Lower leg skin (tissue), 3 donors: Measurements from ENCODE around the gene EEFSEC.

ENCODE experiments used
- POLR2A ChIP-seq, 2 donors: fragments of 450-650 bp; IDR thresholded peaks; one replicate each; pipeline ENCODE4 v1.6.1; 2016 to 2017; ENCODE audit warnings: antibody characterized with exemption in 2 of 2, mild to moderate bottlenecking in 1 of 2, moderate library complexity in 1 of 2
- TF ChIP-seq, protein P1 (sequence below), 3 donors: fragments of 450-650 bp; IDR thresholded peaks; one replicate each; pipeline ENCODE4 v1.5.1; 2016; ENCODE audit warnings: antibody characterized with exemption in 3 of 3, mild to moderate bottlenecking in 3 of 3, moderate library complexity in 2 of 3

DNA sequence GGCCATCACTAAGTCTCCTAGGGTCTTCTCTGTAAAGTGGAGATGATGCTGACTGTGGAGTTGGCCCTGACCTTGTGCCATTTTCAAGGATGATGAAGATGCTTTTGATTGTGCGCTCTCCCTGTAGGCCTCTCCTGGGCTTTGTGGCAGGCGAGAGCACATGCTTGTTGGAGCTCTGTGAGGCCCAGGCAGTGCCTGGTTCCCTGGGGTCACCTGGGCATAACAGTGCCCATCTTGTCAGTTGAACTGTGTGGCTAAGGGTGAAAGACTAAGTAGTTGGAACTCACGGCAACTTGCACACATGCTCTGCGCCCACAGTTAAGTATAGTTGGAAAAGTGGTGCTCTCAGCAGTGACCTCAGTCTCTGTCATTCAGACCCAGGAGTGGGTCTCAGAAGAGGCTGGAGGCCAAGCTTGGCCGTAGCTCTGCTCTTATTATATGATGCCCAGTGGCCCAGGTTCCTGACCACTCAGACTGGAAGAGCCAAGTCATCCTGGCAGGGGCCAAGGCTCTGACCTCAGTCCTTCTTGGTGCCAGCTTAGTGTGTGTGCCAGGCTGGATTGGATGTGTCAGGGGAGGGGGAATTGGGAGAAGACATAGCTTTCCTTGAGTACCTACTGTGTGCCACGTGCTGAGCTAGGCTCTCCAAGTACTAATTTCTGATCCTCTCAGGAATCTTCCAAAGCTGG is 154.6 kb downstream of the EEFSEC start:
- TF ChIP-seq POLR2A (IDR thresholded peaks at IDR 0.05), result no peak
- TF ChIP-seq, protein P1, sequence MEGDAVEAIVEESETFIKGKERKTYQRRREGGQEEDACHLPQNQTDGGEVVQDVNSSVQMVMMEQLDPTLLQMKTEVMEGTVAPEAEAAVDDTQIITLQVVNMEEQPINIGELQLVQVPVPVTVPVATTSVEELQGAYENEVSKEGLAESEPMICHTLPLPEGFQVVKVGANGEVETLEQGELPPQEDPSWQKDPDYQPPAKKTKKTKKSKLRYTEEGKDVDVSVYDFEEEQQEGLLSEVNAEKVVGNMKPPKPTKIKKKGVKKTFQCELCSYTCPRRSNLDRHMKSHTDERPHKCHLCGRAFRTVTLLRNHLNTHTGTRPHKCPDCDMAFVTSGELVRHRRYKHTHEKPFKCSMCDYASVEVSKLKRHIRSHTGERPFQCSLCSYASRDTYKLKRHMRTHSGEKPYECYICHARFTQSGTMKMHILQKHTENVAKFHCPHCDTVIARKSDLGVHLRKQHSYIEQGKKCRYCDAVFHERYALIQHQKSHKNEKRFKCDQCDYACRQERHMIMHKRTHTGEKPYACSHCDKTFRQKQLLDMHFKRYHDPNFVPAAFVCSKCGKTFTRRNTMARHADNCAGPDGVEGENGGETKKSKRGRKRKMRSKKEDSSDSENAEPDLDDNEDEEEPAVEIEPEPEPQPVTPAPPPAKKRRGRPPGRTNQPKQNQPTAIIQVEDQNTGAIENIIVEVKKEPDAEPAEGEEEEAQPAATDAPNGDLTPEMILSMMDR (IDR thresholded peaks at IDR 0.05), result no peak
